Osteoblast (primary cell): ENCODE results near the gene RNF19B. TPM values are rescaled to one million over a fixed set of nuclear protein-coding genes. Genes with fewer than 3 reads are reported as not detected.

ENCODE experiments used
- DNase-seq: peaks from one replicate; pipeline ENCODE4 v3.0.0; 2011; ENCODE audit warnings: low spot score, mixed read lengths; ENCODE audit not compliant: insufficient read length; ENCODE audit errors: missing footprints
- H2AFZ ChIP-seq: 2 replicates; pipeline ENCODE4 v1.6.0; 2011; ENCODE audit warnings: mild to moderate bottlenecking, low read length
- H3K27ac ChIP-seq: 2 replicates; pipeline ENCODE4 v1.5.1; 2011; ENCODE audit warnings: mild to moderate bottlenecking, low read depth, low read length, moderate library complexity
- H3K27me3 ChIP-seq: 2 replicates; pipeline ENCODE4 v1.6.0; 2012; ENCODE audit warnings: mild to moderate bottlenecking, control low read depth, inconsistent platforms, low read length, moderate library complexity; ENCODE audit not compliant: insufficient read depth
- H3K36me3 ChIP-seq: 2 replicates; pipeline ENCODE4 v1.5.1; 2011; ENCODE audit warnings: mild to moderate bottlenecking, low read length, control low read depth, moderate library complexity; ENCODE audit not compliant: insufficient read depth
- H3K4me1 ChIP-seq: 2 replicates; pipeline ENCODE4 v1.5.1; 2011; ENCODE audit warnings: mild to moderate bottlenecking, low read length, control low read depth, moderate library complexity; ENCODE audit not compliant: insufficient read depth
- H3K4me2 ChIP-seq: 2 replicates; pipeline ENCODE4 v1.6.0; 2011; ENCODE audit warnings: mild to moderate bottlenecking, low read length; ENCODE audit not compliant: insufficient read depth
- H3K4me3 ChIP-seq: fragments of 200-600 bp; sonication (generic); 3 replicates; pipeline ENCODE4 v1.5.1; 2012; ENCODE audit warnings: mild to moderate bottlenecking, low read length, inconsistent platforms; ENCODE audit not compliant: insufficient read depth
- H3K79me2 ChIP-seq: 2 replicates; pipeline ENCODE4 v1.6.0; 2012; ENCODE audit warnings: mild to moderate bottlenecking, low read length, control low read depth, inconsistent platforms; ENCODE audit not compliant: insufficient read depth
- H3K9me3 ChIP-seq: 2 replicates; pipeline ENCODE4 v1.5.1; 2011; ENCODE audit warnings: low read depth, low read length, control low read depth
- H4K20me1 ChIP-seq: 2 replicates; pipeline ENCODE4 v1.6.0; 2012; ENCODE audit warnings: mild to moderate bottlenecking, low read length, control low read depth; ENCODE audit not compliant: insufficient read depth
- CTCF ChIP-seq: IDR thresholded peaks from 2 replicates; pipeline ENCODE4 v1.5.1; 2011; ENCODE audit warnings: mild to moderate bottlenecking, low read depth, low read length, moderate library complexity; ENCODE audit errors: extremely low read depth
- total RNA-seq: library from RNA; depleted of rRNA; stranded (reverse); fragments of >200 nt; gene quantifications from 2 replicates; pipeline ENCODE4 v1.2.3, GENCODE V29; 2012

The RNF19B gene
- total RNA-seq, 1 donor, result 14.5 TPM

DNA sequence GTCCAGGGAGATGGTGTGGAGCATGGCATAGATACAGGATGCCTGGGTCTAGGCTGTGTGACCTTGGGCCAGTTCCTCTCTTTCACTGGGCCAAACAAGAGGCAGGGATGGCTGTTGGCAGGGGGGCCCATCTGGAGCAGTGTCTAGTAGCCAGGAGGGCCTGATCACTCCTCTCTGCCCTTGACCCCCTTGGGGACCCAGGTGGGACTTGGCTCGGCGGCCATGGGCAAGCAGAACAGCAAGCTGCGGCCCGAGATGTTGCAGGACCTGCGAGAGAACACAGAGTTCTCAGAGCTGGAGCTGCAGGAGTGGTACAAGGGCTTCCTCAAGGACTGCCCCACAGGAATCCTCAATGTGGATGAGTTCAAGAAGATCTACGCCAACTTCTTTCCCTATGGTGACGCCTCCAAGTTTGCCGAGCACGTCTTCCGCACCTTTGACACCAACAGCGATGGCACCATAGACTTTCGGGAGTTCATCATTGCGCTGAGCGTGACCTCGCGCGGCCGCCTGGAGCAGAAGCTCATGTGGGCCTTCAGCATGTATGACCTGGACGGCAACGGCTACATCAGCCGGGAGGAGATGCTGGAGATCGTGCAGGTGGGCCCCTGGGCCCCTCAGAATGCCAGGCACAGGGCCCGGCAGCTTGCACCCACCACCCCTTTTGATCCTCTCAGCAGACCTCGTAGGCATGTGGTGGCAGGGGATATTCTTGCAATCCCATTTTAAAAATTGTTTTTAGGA, 75.8 kb downstream of the RNF19B start:
- no peak overlapping the region for H2AFZ ChIP-seq
- no peaks in the 10 kb centered on the region for H3K4me1 ChIP-seq
- H3K4me2 ChIP-seq, result no peak overlapping the region
- no peak overlapping the region for H3K4me3 ChIP-seq
- peaks cover 44% of the 10 kb centered on the region for H3K27me3 ChIP-seq
- no peak for DNase-seq
- peaks cover 4% of the 10 kb centered on the region for H4K20me1 ChIP-seq
- H3K9me3 ChIP-seq, result no peaks in the 10 kb centered on the region
- no peak overlapping the region for H3K27ac ChIP-seq
- H3K36me3 ChIP-seq, result no peaks in the 10 kb centered on the region
- no peaks in the 10 kb centered on the region for H3K79me2 ChIP-seq
- no peak for TF ChIP-seq CTCF

- no peaks in the 10 kb centered on the region for H3K9me3 ChIP-seq
- peaks cover 4% of the 10 kb centered on the region for H4K20me1 ChIP-seq
- H2AFZ ChIP-seq, result no peak overlapping the region
- no peaks in the 10 kb centered on the region for H3K36me3 ChIP-seq
- peaks cover 48% of the 10 kb centered on the region for H3K27me3 ChIP-seq
- no peaks in the 10 kb centered on the region for H3K4me1 ChIP-seq
- peak; percentile 80 for DNase-seq
- H3K27ac ChIP-seq, result no peak overlapping the region
- no peaks in the 10 kb centered on the region for H3K79me2 ChIP-seq
- no peak overlapping the region for H3K4me3 ChIP-seq
- H3K4me2 ChIP-seq, result no peak overlapping the region
- no peak for TF ChIP-seq CTCF
Measured at GRCh38 chr1:32888134-32888533, 76.5 kb downstream of the RNF19B start.

DNA sequence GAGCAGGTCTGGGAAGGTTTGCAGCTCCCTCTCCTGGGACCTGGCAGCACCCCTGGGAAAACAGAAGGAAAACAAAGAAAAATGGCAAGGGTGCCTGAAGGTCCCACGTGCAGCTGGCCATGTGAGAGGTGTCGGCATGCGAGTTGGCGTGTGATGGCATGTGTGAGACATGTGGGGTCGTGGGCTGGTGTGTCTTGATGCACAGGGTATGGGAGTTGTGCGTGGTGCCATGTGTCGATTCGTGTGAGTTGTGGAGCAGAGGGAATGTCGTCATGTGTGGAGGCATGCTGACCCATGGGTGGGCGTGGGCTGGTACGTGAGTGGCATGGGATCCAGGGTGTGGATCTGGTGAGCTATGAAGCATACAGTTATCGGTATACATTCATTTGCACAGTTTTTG, 77.0 kb downstream of the RNF19B start:
- DNase-seq, result peak; percentile 62
- Histone ChIP-seq H3K9me3 (no peaks in the 10 kb centered on the region), H2AFZ (no peak overlapping the region), H3K4me2 (no peak overlapping the region), H3K27me3 (peaks cover 47% of the 10 kb centered on the region), H3K4me1 (no peaks in the 10 kb centered on the region), H3K36me3 (no peaks in the 10 kb centered on the region), H3K79me2 (no peaks in the 10 kb centered on the region), H4K20me1 (peaks cover 4% of the 10 kb centered on the region), H3K27ac (no peak overlapping the region), H3K4me3 (no peak overlapping the region)
- TF ChIP-seq CTCF, result no peak

DNA sequence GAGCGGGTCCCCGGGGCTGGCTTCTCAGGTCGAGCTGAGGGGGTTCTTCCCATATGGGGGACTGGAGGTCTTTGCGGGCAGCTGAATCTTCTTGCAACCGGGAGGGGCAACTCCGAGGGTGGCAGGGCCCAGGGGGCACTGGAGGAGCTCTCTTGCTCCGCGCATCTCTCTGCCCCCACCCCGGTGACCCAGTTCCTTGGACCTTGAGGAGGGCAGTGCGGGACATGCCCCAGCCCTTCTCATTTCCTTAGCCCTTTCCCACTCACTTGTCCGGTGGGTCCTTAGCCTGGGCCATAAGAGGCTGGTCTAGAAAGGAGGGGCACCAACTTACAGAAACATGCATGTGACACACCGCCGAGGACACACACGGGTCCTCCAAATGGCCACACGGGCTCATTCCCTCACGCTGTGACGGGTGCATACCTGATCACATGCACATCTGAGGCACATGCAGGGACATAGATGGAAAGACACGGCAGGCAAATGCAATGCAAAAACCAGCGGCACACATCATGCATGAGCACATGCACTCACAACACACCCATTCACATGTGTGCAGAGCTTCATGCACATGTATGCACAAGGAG, 77.7 kb downstream of the RNF19B start:
- no peaks in the 10 kb centered on the region for H3K36me3 ChIP-seq
- TF ChIP-seq CTCF, result no peak
- no peaks in the 10 kb centered on the region for H3K4me1 ChIP-seq
- no peak overlapping the region for H3K4me2 ChIP-seq
- H3K4me3 ChIP-seq, result no peak overlapping the region
- no peak overlapping the region for H3K27ac ChIP-seq
- H3K79me2 ChIP-seq, result no peaks in the 10 kb centered on the region
- H3K9me3 ChIP-seq, result no peaks in the 10 kb centered on the region
- peaks cover 40% of the 10 kb centered on the region for H3K27me3 ChIP-seq
- no peak for DNase-seq
- H4K20me1 ChIP-seq, result peaks cover 4% of the 10 kb centered on the region
- no peak overlapping the region for H2AFZ ChIP-seq
